CD4-positive, CD25-positive, alpha-beta regulatory T cell (primary cell): ENCODE data around the gene PLP1. TPM values are rescaled to one million over a fixed set of nuclear protein-coding genes. Genes with fewer than 3 reads are reported as not detected.
"Not testable (repeated sequence)": the region's sequence is repeated elsewhere in the genome, so short reads cannot be mapped to it uniquely, and the experiment has no call there.

Experiments
- ATAC-seq, 2 donors: fragments of 150-1000 bp; cut with Tn5 transposase; one replicate each; pipeline ENCODE4 v1.10.0; 2021; ENCODE audit warnings: low read depth in 2 of 2, moderate number of reproducible peaks in 2 of 2, moderate library complexity in 1 of 2
- DNase-seq, 3 donors: peaks; one replicate each; pipeline versions ENCODE4 v3.0.0 to v3.0.0-alpha.2; 2012 to 2022; ENCODE audit warnings: mixed read lengths in 1 of 3
- H3K27ac ChIP-seq: one replicate; pipeline ENCODE4 v1.7.0; 2013; ENCODE audit warnings: mild to moderate bottlenecking, low read length; ENCODE audit not compliant: insufficient read depth, poor library complexity, severe bottlenecking
- H3K27me3 ChIP-seq: one replicate; pipeline ENCODE4 v1.7.0; 2013; ENCODE audit warnings: low read length; ENCODE audit not compliant: control insufficient read depth, insufficient read depth
- H3K36me3 ChIP-seq: one replicate; pipeline ENCODE4 v1.7.0; 2013; ENCODE audit warnings: mild to moderate bottlenecking, low read length, moderate library complexity; ENCODE audit not compliant: control insufficient read depth, insufficient read depth
- H3K4me1 ChIP-seq: 2 replicates; pipeline ENCODE4 v1.7.0; 2013; ENCODE audit warnings: mild to moderate bottlenecking, low read length; ENCODE audit not compliant: insufficient read depth, control insufficient read depth, poor library complexity, severe bottlenecking
- H3K4me3 ChIP-seq: one replicate; pipeline ENCODE4 v1.7.0; 2013; ENCODE audit warnings: low read depth, mild to moderate bottlenecking, low read length, moderate library complexity
- H3K9me3 ChIP-seq, 2 experiments: 1 replicate in 1 of 2; 2 replicates in 1 of 2; pipeline ENCODE4 v1.7.0; 2013; ENCODE audit warnings: low read length in 2 of 2, mild to moderate bottlenecking in 1 of 2, moderate library complexity in 1 of 2; ENCODE audit not compliant: control insufficient read depth in 2 of 2
- H3K27ac Mint-ChIP-seq, 3 donors: one replicate each; pipeline ENCODE4 v1.8.0; 2020 to 2022; ENCODE audit warnings: mild to moderate bottlenecking in 3 of 3, mixed read lengths in 3 of 3, moderate library complexity in 2 of 3
- H3K27me3 Mint-ChIP-seq: one replicate; pipeline ENCODE4 v1.8.0; 2022; ENCODE audit warnings: mild to moderate bottlenecking, mixed read lengths
- H3K36me3 Mint-ChIP-seq: one replicate; pipeline ENCODE4 v1.8.0; 2020; ENCODE audit warnings: mixed read lengths
- H3K4me1 Mint-ChIP-seq, 4 donors: one replicate each; pipeline ENCODE4 v1.8.0; 2020 to 2022; ENCODE audit warnings: mixed read lengths in 4 of 4, mild to moderate bottlenecking in 1 of 4
- H3K4me3 Mint-ChIP-seq, 4 donors: one replicate each; pipeline ENCODE4 v1.8.0; 2020 to 2022; ENCODE audit warnings: mild to moderate bottlenecking in 4 of 4, mixed read lengths in 4 of 4, moderate library complexity in 3 of 4
- H3K9me3 Mint-ChIP-seq, 7 donors: one replicate each; pipeline ENCODE4 v1.8.0; 2020 to 2022; ENCODE audit warnings: mixed read lengths in 7 of 7, mild to moderate bottlenecking in 3 of 7, moderate library complexity in 2 of 7
- polyA plus RNA-seq, 4 donors: library from polyadenylated mRNA; unstranded; fragments of 300-500 nt; fragmentation: Illumina TruSeq; gene quantifications; one replicate each; pipeline ENCODE4 v1.2.3, GENCODE V29; 2021
- total RNA-seq: library from RNA; stranded (reverse); gene quantifications from one replicate; pipeline ENCODE4 v1.2.3, GENCODE V29; 2022

The PLP1 gene
- total and polyA plus RNA-seq, 5 donors from 2014 or later, result not detected

DNA sequence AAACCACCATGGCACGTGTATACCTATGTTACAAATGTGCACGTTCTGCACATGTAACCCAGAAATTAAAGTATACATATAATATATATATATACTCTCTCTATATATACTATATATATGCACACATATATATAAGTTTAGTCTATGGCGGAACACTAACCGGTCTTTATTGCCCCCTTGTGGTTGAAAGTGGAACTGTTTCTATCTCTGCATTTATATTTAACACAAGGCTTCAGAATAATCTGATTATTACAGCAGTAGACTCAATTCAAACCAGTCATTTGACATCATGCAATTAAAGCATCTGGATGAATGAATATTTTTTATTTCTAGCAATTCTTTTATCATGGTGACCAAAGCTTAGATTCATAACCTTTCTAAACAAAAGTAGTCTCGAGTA, 40.9 kb downstream of the PLP1 start:
- Mint-ChIP-seq H3K9me3 (peaks cover 0 to 1% (median 0%) of the 10 kb centered on the region in 7 donors), H3K36me3 (no peaks in the 10 kb centered on the region), H3K4me3 (no peak overlapping the region), H3K27me3 (peaks cover 12% of the 10 kb centered on the region), H3K4me1 (no peaks in the 10 kb centered on the region), H3K27ac (no peak overlapping the region)
- H3K27me3 ChIP-seq, result no peaks in the 10 kb centered on the region
- H3K36me3 ChIP-seq, result no peaks in the 10 kb centered on the region
- H3K27ac ChIP-seq, result no peak overlapping the region
- DNase-seq (peak; percentile 3 to 66 (median 56)), ATAC-seq (no peak)
- no peaks in the 10 kb centered on the region for H3K4me1 ChIP-seq
- no peaks in the 10 kb centered on the region for H3K9me3 ChIP-seq
- no peak overlapping the region for H3K4me3 ChIP-seq

GRCh38 chrX:103818842-103819619, 42.4 kb downstream of the PLP1 start:
- DNase-seq (no peak), ATAC-seq (no peak)
- Histone ChIP-seq H3K4me3 (no peak overlapping the region), H3K4me1 (no peaks in the 10 kb centered on the region), H3K27ac (no peak overlapping the region), H3K9me3 (no peaks in the 10 kb centered on the region), H3K27me3 (no peaks in the 10 kb centered on the region), H3K36me3 (no peaks in the 10 kb centered on the region)
- Mint-ChIP-seq H3K9me3 (peaks cover 0 to 1% (median 0%) of the 10 kb centered on the region in 7 donors), H3K27me3 (peaks cover 12% of the 10 kb centered on the region), H3K4me3 (no peak overlapping the region), H3K36me3 (no peaks in the 10 kb centered on the region), H3K27ac (no peak overlapping the region), H3K4me1 (no peaks in the 10 kb centered on the region)

DNA sequence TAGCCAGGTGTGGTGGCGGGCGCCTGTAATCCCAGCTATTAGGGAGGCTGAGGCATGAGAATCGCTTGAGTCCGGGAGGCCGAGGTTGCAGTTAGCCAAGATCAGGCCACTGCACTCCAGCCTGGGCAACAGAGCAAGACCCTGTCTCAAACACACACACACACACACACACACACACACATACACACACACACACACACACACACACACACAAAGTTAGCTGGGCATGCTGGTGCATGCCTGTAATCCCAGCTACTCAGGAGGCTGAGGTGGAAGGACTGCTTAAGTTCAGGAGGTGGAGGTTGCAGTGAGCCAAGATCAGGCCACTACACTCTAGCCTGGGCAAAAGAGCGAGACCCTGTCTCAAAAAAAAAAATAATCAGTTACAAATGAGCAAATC, 44.2 kb downstream of the PLP1 start:
- not testable (repeated sequence) for H3K36me3 ChIP-seq, ATAC-seq, H3K27me3 ChIP-seq, H3K4me3 ChIP-seq, H3K36me3 Mint-ChIP-seq, H3K9me3 Mint-ChIP-seq, DNase-seq, H3K4me1 Mint-ChIP-seq, H3K4me1 ChIP-seq, H3K9me3 ChIP-seq, H3K27ac ChIP-seq, H3K27me3 Mint-ChIP-seq, H3K4me3 Mint-ChIP-seq
- peak overlapping the region in 1 of 3 donors; percentile 6 for H3K27ac Mint-ChIP-seq

DNA sequence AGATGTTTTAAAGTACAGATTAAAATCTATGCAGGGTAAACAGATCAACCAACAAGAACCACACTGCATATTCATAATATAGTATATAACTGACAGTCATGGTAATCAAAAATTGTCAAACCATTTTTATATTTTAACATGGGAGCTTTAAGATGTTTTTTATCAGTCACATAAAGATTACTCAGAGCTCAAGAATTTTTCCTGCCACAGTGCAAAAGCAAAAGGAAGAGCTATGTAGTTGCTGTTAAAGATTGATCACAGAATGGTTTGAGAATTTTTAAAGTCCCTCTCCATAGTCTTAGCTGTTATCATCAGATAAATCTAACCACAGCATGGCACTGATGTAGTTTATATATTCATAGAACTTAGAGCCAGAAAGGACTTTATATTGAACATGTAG, 47.0 kb downstream of the PLP1 start:
- H3K4me3 Mint-ChIP-seq, result no peak overlapping the region
- Histone ChIP-seq H3K27ac (no peak overlapping the region), H3K27me3 (no peaks in the 10 kb centered on the region), H3K4me1 (no peaks in the 10 kb centered on the region), H3K36me3 (no peaks in the 10 kb centered on the region), H3K4me3 (no peak overlapping the region), H3K9me3 (no peaks in the 10 kb centered on the region)
- H3K4me1 Mint-ChIP-seq, result no peaks in the 10 kb centered on the region
- H3K36me3 Mint-ChIP-seq, result no peaks in the 10 kb centered on the region
- DNase-seq (no peak), ATAC-seq (no peak)
- no peaks in the 10 kb centered on the region for H3K27me3 Mint-ChIP-seq
- no peak overlapping the region for H3K27ac Mint-ChIP-seq
- H3K9me3 Mint-ChIP-seq, result no peaks in the 10 kb centered on the region

- H3K4me1 ChIP-seq, result no peaks in the 10 kb centered on the region
- DNase-seq, result no peak
- H3K4me1 Mint-ChIP-seq, result no peaks in the 10 kb centered on the region
- no peaks in the 10 kb centered on the region for H3K9me3 ChIP-seq
- no peaks in the 10 kb centered on the region for H3K9me3 Mint-ChIP-seq
- no peaks in the 10 kb centered on the region for H3K36me3 ChIP-seq
- peaks cover 3% of the 10 kb centered on the region for H3K27me3 Mint-ChIP-seq
- H3K4me3 ChIP-seq, result no peak overlapping the region
- no peak overlapping the region for H3K27ac Mint-ChIP-seq
- H3K4me3 Mint-ChIP-seq, result no peak overlapping the region
- peaks cover 2% of the 10 kb centered on the region for H3K27me3 ChIP-seq
- peaks cover 3% of the 10 kb centered on the region for H3K36me3 Mint-ChIP-seq
- no peak for ATAC-seq
- H3K27ac ChIP-seq, result no peak overlapping the region
Observed at GRCh38 chrX:103825881-103826280, 49.2 kb downstream of the PLP1 start.

DNA sequence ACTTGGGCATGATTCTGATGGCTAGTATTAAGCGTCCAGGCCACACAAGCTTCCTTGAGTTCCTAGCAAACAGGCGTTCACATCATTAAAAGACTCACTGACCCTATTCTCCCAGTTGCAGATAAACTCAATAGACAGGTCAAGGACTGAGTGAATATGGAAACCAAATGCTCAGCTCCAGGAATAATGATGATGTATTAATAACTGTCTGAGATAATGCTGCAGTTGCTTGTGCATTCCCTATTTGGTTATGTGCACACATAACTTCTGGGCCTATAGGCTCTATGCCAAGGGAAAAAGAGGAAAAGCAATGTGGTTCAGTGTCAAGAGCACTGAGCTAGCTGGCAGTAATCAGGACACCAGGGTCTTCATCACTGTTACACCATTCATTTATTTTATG, 51.9 kb downstream of the PLP1 start:
- DNase-seq (no peak), ATAC-seq (no peak)
- Mint-ChIP-seq H3K27ac (no peak overlapping the region), H3K36me3 (peaks cover 5% of the 10 kb centered on the region), H3K9me3 (no peaks in the 10 kb centered on the region), H3K27me3 (peaks cover 13% of the 10 kb centered on the region), H3K4me3 (no peak overlapping the region), H3K4me1 (peaks cover 0 to 3% (median 1%) of the 10 kb centered on the region in 4 donors)
- Histone ChIP-seq H3K4me1 (no peaks in the 10 kb centered on the region), H3K4me3 (no peak overlapping the region), H3K27me3 (peaks cover 13% of the 10 kb centered on the region), H3K36me3 (no peaks in the 10 kb centered on the region), H3K9me3 (no peaks in the 10 kb centered on the region), H3K27ac (no peak overlapping the region)

DNA sequence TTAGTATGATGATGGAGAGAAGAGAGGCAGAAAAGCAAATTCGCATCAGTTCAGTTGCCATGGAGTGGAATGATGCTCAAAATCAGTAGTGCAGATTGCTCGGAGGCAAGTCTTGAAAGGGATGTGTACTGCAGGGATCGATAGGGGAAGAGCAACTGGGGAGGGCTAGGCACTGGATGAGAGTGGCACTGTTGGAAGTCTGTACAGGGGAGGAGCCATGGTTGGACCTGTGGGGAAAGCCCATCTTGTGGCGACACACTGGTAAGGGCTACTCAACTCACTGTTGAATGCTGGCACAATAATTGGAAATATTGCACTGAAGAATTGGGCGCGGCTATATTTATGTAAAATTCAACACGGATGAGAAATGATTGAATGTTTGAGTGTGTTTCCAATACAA, 54.2 kb downstream of the PLP1 start:
- Histone ChIP-seq H3K9me3 (no peaks in the 10 kb centered on the region), H3K27ac (no peak overlapping the region), H3K4me3 (no peak overlapping the region), H3K27me3 (peaks cover 13% of the 10 kb centered on the region), H3K36me3 (no peaks in the 10 kb centered on the region), H3K4me1 (no peaks in the 10 kb centered on the region)
- peak overlapping the region; percentile 23 to 48 (median 33) for H3K4me3 Mint-ChIP-seq
- ATAC-seq (no peak), DNase-seq (no peak)
- peaks cover 0 to 3% (median 1%) of the 10 kb centered on the region in 4 donors for H3K4me1 Mint-ChIP-seq
- H3K27ac Mint-ChIP-seq, result no peak overlapping the region
- peaks cover 13% of the 10 kb centered on the region for H3K27me3 Mint-ChIP-seq
- peaks cover 5% of the 10 kb centered on the region for H3K36me3 Mint-ChIP-seq
- H3K9me3 Mint-ChIP-seq, result peaks cover 0 to 3% (median 0%) of the 10 kb centered on the region in 7 donors

GRCh38 chrX:103831342-103831802, 54.7 kb downstream of the PLP1 start:
- ATAC-seq, result no peak
- H3K27ac Mint-ChIP-seq, result peak overlapping the region in 1 of 3 donors; percentile 29
- H3K4me3 ChIP-seq, result peak overlapping the region; percentile 43

More at GRCh38 chrX:103831342-103831802, 54.7 kb downstream of the PLP1 start:
- Histone ChIP-seq H3K9me3 (no peaks in the 10 kb centered on the region), H3K27me3 (peaks cover 13% of the 10 kb centered on the region), H3K36me3 (no peaks in the 10 kb centered on the region), H3K27ac (no peak overlapping the region), H3K4me1 (no peaks in the 10 kb centered on the region)
- Mint-ChIP-seq H3K9me3 (peaks cover 0 to 3% (median 0%) of the 10 kb centered on the region in 7 donors), H3K36me3 (peaks cover 5% of the 10 kb centered on the region), H3K27me3 (peaks cover 13% of the 10 kb centered on the region), H3K4me3 (peak overlapping the region; percentile 23 to 84 (median 82)), H3K4me1 (peaks cover 0 to 3% (median 1%) of the 10 kb centered on the region in 4 donors)
- peak; percentile 25 to 63 (median 36) for DNase-seq
